Endothelial cell of umbilical vein (primary cell): Measurements from ENCODE around the gene ATP6V1G3. TPM values are rescaled to one million over a fixed set of nuclear protein-coding genes. Genes with fewer than 3 reads are reported as not detected.

Experiments used
- BruUV-seq: library from RNA; stranded (reverse); fragments of 400-500 nt; replicated peaks from 2 replicates; lab custom pipeline; 2021; lab: Mats Ljungman, UMichigan
- CTCF ChIA-PET: fragments of 300-600, 350-600 bp; sonication (Branson Sonifier 250); formaldehyde crosslinking; loops from one replicate; lab custom pipeline; 2021; ENCODE audit warnings: antibody characterized with exemption, inconsistent platforms; lab: Charles Lee
- POLR2A ChIA-PET: fragments of 300-600, 350-600 bp; sonication (Branson Sonifier 250); formaldehyde crosslinking; loops from one replicate; lab custom pipeline; 2021; ENCODE audit warnings: antibody characterized with exemption, inconsistent platforms; lab: Charles Lee
- DNase-seq: peaks from one replicate; pipeline ENCODE4 v3.0.0-alpha.2; 2011; ENCODE audit warnings: low read depth, low spot score
- FAIRE-seq: peaks from 2 replicates; lab custom pipeline; 2011; peaks lifted over from hg19 to GRCh38; lab: Jason Lieb, UNC
- H2AFZ ChIP-seq: 2 replicates; pipeline ENCODE4 v1.6.0; 2012; ENCODE audit warnings: low read depth, low read length, control low read depth, inconsistent platforms
- H3K27ac ChIP-seq: 2 replicates; pipeline ENCODE4 v1.5.1; 2011; ENCODE audit warnings: low read depth, mild to moderate bottlenecking, control low read depth, low read length, moderate library complexity; ENCODE audit not compliant: insufficient read depth
- H3K27me3 ChIP-seq, 2 experiments: 2 replicates each; pipeline versions ENCODE4 v1.6.0 to v1.6.1; 2011; ENCODE audit warnings: low read length in 2 of 2, mixed read lengths in 1 of 2; ENCODE audit not compliant: control insufficient read depth in 2 of 2, insufficient read depth in 2 of 2
- H3K36me3 ChIP-seq, 2 experiments: 2 replicates in 1 of 2; 3 replicates in 1 of 2; pipeline ENCODE4 v1.5.1; 2011; ENCODE audit warnings: low read length in 2 of 2, mild to moderate bottlenecking in 1 of 2, moderate library complexity in 1 of 2; ENCODE audit not compliant: control insufficient read depth in 2 of 2, insufficient read depth in 2 of 2; ENCODE audit errors: extremely low read depth in 1 of 2
- H3K4me1 ChIP-seq: 3 replicates; pipeline ENCODE4 v1.5.1; 2011; ENCODE audit warnings: mild to moderate bottlenecking, low read length; ENCODE audit not compliant: control insufficient read depth, insufficient read depth; ENCODE audit errors: extremely low read depth
- H3K4me2 ChIP-seq: 2 replicates; pipeline ENCODE4 v1.6.1; 2011; ENCODE audit warnings: low read length, control low read depth, mixed read lengths; ENCODE audit not compliant: insufficient read depth
- H3K4me3 ChIP-seq, 3 experiments: fragments of 200-600 bp in 1 of 3; sonication (generic), shearing (Covaris generic) in 1 of 3; replicated peaks in 1 of 3; 2 replicates each; pipeline ENCODE4 v1.5.1; 2011 to 2016; ENCODE audit warnings: control low read depth in 3 of 3, low read length in 3 of 3, mild to moderate bottlenecking in 2 of 3, inconsistent platforms in 1 of 3, low read depth in 1 of 3, moderate library complexity in 1 of 3; ENCODE audit not compliant: insufficient read depth in 1 of 3
- H3K79me2 ChIP-seq: 2 replicates; pipeline ENCODE4 v1.6.0; 2012; ENCODE audit warnings: low read length, inconsistent platforms; ENCODE audit not compliant: control insufficient read depth, insufficient read depth
- H3K9ac ChIP-seq: replicated peaks from 2 replicates; pipeline ENCODE3; 2011; ENCODE audit warnings: low read length, control low read depth; ENCODE audit not compliant: insufficient read depth; ENCODE audit errors: extremely low read depth
- H3K9me1 ChIP-seq: replicated peaks from 3 replicates; pipeline ENCODE4 v1.6.0; 2011; ENCODE audit warnings: mild to moderate bottlenecking, low read length; ENCODE audit not compliant: control insufficient read depth, insufficient read depth; ENCODE audit errors: extremely low read depth
- H3K9me3 ChIP-seq: replicated peaks from 2 replicates; pipeline ENCODE4 v1.5.1; 2012; ENCODE audit warnings: low read length, inconsistent platforms; ENCODE audit not compliant: control insufficient read depth, insufficient read depth
- H4K20me1 ChIP-seq: replicated peaks from 2 replicates; pipeline ENCODE3; 2011; ENCODE audit warnings: mild to moderate bottlenecking, low read length; ENCODE audit not compliant: control insufficient read depth, insufficient read depth; ENCODE audit errors: extremely low read depth
- EZH2 ChIP-seq: IDR thresholded peaks from 2 replicates; pipeline ENCODE4 v1.6.1; 2012; ENCODE audit warnings: borderline replicate concordance, low read depth, mild to moderate bottlenecking, moderate library complexity, low read length, inconsistent platforms; ENCODE audit not compliant: severe bottlenecking
- FOS ChIP-seq: IDR thresholded peaks from 2 replicates; pipeline ENCODE4 v1.6.1; 2011; ENCODE audit warnings: mild to moderate bottlenecking, low read length, moderate library complexity, borderline replicate concordance; ENCODE audit not compliant: insufficient read depth
- GATA2 ChIP-seq: IDR thresholded peaks from 2 replicates; pipeline ENCODE4 v1.7.0; 2011; ENCODE audit warnings: low read depth, mild to moderate bottlenecking, moderate library complexity, mixed read lengths, low read length; ENCODE audit not compliant: insufficient read length, insufficient read depth
- JUN ChIP-seq: IDR thresholded peaks from 2 replicates; pipeline ENCODE4 v1.6.1; 2011; ENCODE audit warnings: borderline replicate concordance, low read depth; ENCODE audit not compliant: insufficient read length, insufficient read depth
- MYC ChIP-seq: IDR thresholded peaks from one replicate; pipeline ENCODE4 v1.6.1; 2011; ENCODE audit warnings: mild to moderate bottlenecking, low read depth, low read length
- POLR2A ChIP-seq: IDR thresholded peaks from 2 replicates; pipeline ENCODE4 v1.6.1; 2012; ENCODE audit warnings: low read depth, mild to moderate bottlenecking, control low read depth, low read length
- POLR2AphosphoS5 ChIP-seq: IDR thresholded peaks from 2 replicates; pipeline ENCODE4 v1.6.1; 2012; ENCODE audit warnings: low read depth, mild to moderate bottlenecking, control low read depth, low read length, moderate library complexity; ENCODE audit not compliant: insufficient read depth
- dilution Hi-C: fragments of 300-500 bp; cut with MboI; formaldehyde crosslinking; loops from one replicate; pipeline ENCODE4 v1.15.0; 2019; ENCODE audit warnings: low sequenced_read_pairs; ENCODE audit not compliant: extremely low pct_ligation_motif_present
- intact Hi-C: fragments of 100-400 bp; cut with micrococcal nuclease; formaldehyde crosslinking; loops from one replicate; pipeline ENCODE4 v1.10.0; 2022
- polyA plus RNA-seq, 4 experiments: library from polyadenylated mRNA; depleted of rRNA in 3 of 4; stranded (reverse) in 3 of 4; unstranded in 1 of 4; fragments of >200 nt; gene quantifications; 2 replicates each; pipeline versions ENCODE4 v1.2.1 to v1.2.3, GENCODE V29; 2011 to 2012; ENCODE audit warnings: missing spikeins in 1 of 4
- total RNA-seq: library from RNA; stranded (reverse); gene quantifications from 2 replicates; pipeline ENCODE4 v1.2.3, GENCODE V29; 2021
- TF ChIP-seq, protein P1 (sequence below): IDR thresholded peaks from 2 replicates; pipeline ENCODE4 v1.6.1; 2011; ENCODE audit not compliant: insufficient read depth, insufficient read length
- TF ChIP-seq, protein P2 (sequence below), 2 donors: IDR thresholded peaks; 1 replicate in 1 of 2; 2 replicates in 1 of 2; pipeline ENCODE4 v1.5.1; 2011; ENCODE audit warnings: low read length in 2 of 2, mild to moderate bottlenecking in 2 of 2, moderate library complexity in 2 of 2, control low read depth in 1 of 2, inconsistent platforms in 1 of 2, low read depth in 1 of 2; ENCODE audit not compliant: insufficient read depth in 1 of 2; ENCODE audit errors: extremely low read depth in 1 of 2

ATP6V1G3 gene
- total and polyA plus RNA-seq, 2 donors (not counting 3 experiments of a cell fraction or from before 2014, with no cell fraction given), result not detected

- TF ChIP-seq MYC (no peak), POLR2A (no peak), POLR2AphosphoS5 (no peak), GATA2 (no peak), EZH2 (no peak), FOS (no peak), JUN (no peak)
- TF ChIP-seq, protein P1, sequence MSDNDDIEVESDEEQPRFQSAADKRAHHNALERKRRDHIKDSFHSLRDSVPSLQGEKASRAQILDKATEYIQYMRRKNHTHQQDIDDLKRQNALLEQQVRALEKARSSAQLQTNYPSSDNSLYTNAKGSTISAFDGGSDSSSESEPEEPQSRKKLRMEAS, result no peak
- TF ChIP-seq, protein P2, sequence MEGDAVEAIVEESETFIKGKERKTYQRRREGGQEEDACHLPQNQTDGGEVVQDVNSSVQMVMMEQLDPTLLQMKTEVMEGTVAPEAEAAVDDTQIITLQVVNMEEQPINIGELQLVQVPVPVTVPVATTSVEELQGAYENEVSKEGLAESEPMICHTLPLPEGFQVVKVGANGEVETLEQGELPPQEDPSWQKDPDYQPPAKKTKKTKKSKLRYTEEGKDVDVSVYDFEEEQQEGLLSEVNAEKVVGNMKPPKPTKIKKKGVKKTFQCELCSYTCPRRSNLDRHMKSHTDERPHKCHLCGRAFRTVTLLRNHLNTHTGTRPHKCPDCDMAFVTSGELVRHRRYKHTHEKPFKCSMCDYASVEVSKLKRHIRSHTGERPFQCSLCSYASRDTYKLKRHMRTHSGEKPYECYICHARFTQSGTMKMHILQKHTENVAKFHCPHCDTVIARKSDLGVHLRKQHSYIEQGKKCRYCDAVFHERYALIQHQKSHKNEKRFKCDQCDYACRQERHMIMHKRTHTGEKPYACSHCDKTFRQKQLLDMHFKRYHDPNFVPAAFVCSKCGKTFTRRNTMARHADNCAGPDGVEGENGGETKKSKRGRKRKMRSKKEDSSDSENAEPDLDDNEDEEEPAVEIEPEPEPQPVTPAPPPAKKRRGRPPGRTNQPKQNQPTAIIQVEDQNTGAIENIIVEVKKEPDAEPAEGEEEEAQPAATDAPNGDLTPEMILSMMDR (IDR thresholded peaks at IDR 0.05; ENCODE audit: extremely low read depth in 1 of 2, insufficient read depth in 1 of 2, low read depth in 1 of 2, low read length in 2 of 2), result no peak
- FAIRE-seq (no peak), DNase-seq (no peak)
- Histone ChIP-seq H3K79me2 (no peaks in the 10 kb centered on the region), H3K4me3 (no peak overlapping the region), H3K4me2 (no peak overlapping the region), H3K36me3 (no peaks in the 10 kb centered on the region), H3K9me1 (no peaks in the 10 kb centered on the region), H3K27ac (no peak overlapping the region), H3K27me3 (no peaks in the 10 kb centered on the region), H3K9me3 (no peaks in the 10 kb centered on the region), H3K9ac (no peak overlapping the region), H4K20me1 (no peaks in the 10 kb centered on the region), H3K4me1 (peaks cover 30% of the 10 kb centered on the region), H2AFZ (no peak overlapping the region)
- CTCF ChIA-PET, result interaction anchor here (0.7 to 1.1 kb wide), 2 partner anchors 193 to 1093 kb away, joined by 3 read pairs; no protein-coding TSS in a partner anchor
- no TSS peak for BruUV-seq
- dilution Hi-C loops (no loop called here), intact Hi-C loops (loop anchor here (5.0 kb wide), 1 partner anchor 174 kb away; no protein-coding TSS in a partner anchor)
- POLR2A ChIA-PET, result no interaction called here
Observed at GRCh38 chr1:198493329-198493728, 47.2 kb downstream of the ATP6V1G3 start.
